Pancreas (tissue), 10 donors: ENCODE results near the gene C6orf132. TPM values are rescaled to one million over a fixed set of nuclear protein-coding genes. Genes with fewer than 3 reads are reported as not detected.

Source experiments
- ATAC-seq, 4 donors: fragments of 200-7000 bp; cut with Tn5 transposase; one replicate each; pipeline versions ENCODE4 v1.8.0 to v1.9.1; 2020; ENCODE audit warnings: mild to moderate bottlenecking in 4 of 4, moderate library complexity in 4 of 4
- DNase-seq, 6 donors: peaks; one replicate each; pipeline ENCODE4 v3.0.0-alpha.2; 2020
- FAIRE-seq: peaks from 2 replicates; lab custom pipeline; 2012; peaks lifted over from hg19 to GRCh38; lab: Jason Lieb, UNC
- H3K27ac ChIP-seq, 4 donors: fragments of 200-600 bp; sonication (generic); 1 replicate in 3 of 4; 2 replicates in 1 of 4; pipeline versions ENCODE4 v1.5.0 to v1.8.0; 2020
- H3K27me3 ChIP-seq, 4 donors: fragments of 200-600 bp; one replicate each; pipeline ENCODE4 v1.8.0; 2021
- H3K36me3 ChIP-seq, 3 donors: fragments of 200-600 bp; sonication (generic) in 1 of 3; one replicate each; pipeline versions ENCODE4 v1.5.0 to v1.8.0; 2020 to 2021
- H3K4me1 ChIP-seq, 3 donors: fragments of 200-600 bp; one replicate each; pipeline ENCODE4 v1.8.0; 2021
- H3K4me3 ChIP-seq, 4 donors: fragments of 200-600 bp; sonication (generic) in 2 of 4; one replicate each; pipeline versions ENCODE4 v1.5.0 to v1.8.0; 2020 to 2021
- H3K9me3 ChIP-seq, 4 donors: fragments of 200-600 bp; one replicate each; pipeline ENCODE4 v1.8.0; 2021
- WGBS, 2 donors: extraction: QIAGEN DNeasy Blood & Tissue Kit; methylation state at CpG; one replicate each; pipeline ENCODE4 v1.1.7; 2013; 5-methylcytosine and 5-hydroxymethylcytosine counted together
- intact Hi-C, 3 donors: fragments of 100-400 bp; cut with DNase I; formaldehyde crosslinking; loops; one replicate each; pipeline versions ENCODE4 v1.11.1 to v1.14.2; 2022
- polyA plus RNA-seq, 2 donors: library from polyadenylated mRNA; stranded (reverse); fragments of 200-250 nt; gene quantifications; one replicate each; pipeline ENCODE4 v1.2.3, GENCODE V29; 2013
- total RNA-seq, 6 donors: library from RNA; stranded (reverse); fragmentation: NEBNext Ultra II Directional in 4 of 6; extraction: Animal tissue kit (Norgen Biotek cat#: 25700) in 4 of 6; gene quantifications; one replicate each; pipeline versions ENCODE4 v1.2.1 to v1.2.4, GENCODE V29; 2021 to 2023
- TF ChIP-seq, protein P1 (sequence below), 4 donors: fragments of 200-600 bp; sonication (generic) in 3 of 4; IDR thresholded peaks; one replicate each; pipeline versions ENCODE4 v1.5.0 to v1.8.0; 2021; ENCODE audit warnings: antibody characterized with exemption in 4 of 4
- donor health status: healthy with polysubstance abuse.
- donor health status: DM: no; HTN: no; CAD: no; lungs with moderate emphysema.
- donor health status: DM: no; HTN: no; CAD: no.
- donor health status: control.
- donor health status: control.
- donor health status: Bipolar disorder and iron deficiency.
- donor health status: DM: yes; HTN: yes; CAD: no.
- donor health status: DM: no; HTN: no; CAD: no.
- donor health status: DM: no; HTN: no; CAD: no.
- donor health status: DM: yes; HTN: yes; CAD: no.

The C6orf132 gene
- total and polyA plus RNA-seq, 8 donors = 6.1 to 21.6 (median 15.5) TPM

GRCh38 chr6:42152024-42152423 lies 9.6 kb upstream of the C6orf132 start:
- DNase-seq (no peak), ATAC-seq (no peak), FAIRE-seq (no peak)
- Histone ChIP-seq H3K36me3 (no peaks in the 10 kb centered on the region), H3K27me3 (no peaks in the 10 kb centered on the region), H3K27ac (no peak overlapping the region), H3K4me3 (no peak overlapping the region), H3K4me1 (no peaks in the 10 kb centered on the region), H3K9me3 (no peaks in the 10 kb centered on the region)
- 84 to 89% methylated on average over 8 of the region's 8 CpGs for WGBS, 2 donors
- intact Hi-C loops = no loop called here
- TF ChIP-seq, protein P1, sequence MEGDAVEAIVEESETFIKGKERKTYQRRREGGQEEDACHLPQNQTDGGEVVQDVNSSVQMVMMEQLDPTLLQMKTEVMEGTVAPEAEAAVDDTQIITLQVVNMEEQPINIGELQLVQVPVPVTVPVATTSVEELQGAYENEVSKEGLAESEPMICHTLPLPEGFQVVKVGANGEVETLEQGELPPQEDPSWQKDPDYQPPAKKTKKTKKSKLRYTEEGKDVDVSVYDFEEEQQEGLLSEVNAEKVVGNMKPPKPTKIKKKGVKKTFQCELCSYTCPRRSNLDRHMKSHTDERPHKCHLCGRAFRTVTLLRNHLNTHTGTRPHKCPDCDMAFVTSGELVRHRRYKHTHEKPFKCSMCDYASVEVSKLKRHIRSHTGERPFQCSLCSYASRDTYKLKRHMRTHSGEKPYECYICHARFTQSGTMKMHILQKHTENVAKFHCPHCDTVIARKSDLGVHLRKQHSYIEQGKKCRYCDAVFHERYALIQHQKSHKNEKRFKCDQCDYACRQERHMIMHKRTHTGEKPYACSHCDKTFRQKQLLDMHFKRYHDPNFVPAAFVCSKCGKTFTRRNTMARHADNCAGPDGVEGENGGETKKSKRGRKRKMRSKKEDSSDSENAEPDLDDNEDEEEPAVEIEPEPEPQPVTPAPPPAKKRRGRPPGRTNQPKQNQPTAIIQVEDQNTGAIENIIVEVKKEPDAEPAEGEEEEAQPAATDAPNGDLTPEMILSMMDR (IDR thresholded peaks at IDR 0.05) = no peak

DNA sequence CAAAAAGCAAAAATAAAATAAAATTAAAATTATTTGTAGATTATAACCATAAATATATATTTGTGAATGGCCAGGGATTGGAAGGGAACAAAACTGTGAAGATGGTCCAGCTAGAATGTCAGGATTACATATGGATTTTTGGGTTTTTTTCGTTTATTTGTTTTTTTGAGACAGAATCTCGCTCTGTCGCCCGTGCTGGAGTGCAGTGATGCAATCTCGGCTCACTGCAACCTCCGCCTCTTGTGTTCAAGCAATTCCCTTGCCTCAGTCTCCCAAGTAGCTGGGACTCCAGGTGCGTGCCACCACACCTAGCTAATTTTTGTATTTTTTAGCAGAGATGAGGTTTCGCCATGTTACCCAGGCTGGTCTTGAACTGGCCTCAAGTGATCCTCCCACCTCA lies 7.8 kb upstream of the C6orf132 start:
- Histone ChIP-seq H3K36me3 (no peaks in the 10 kb centered on the region), H3K27ac (no peak overlapping the region), H3K4me1 (no peaks in the 10 kb centered on the region), H3K27me3 (no peaks in the 10 kb centered on the region), H3K9me3 (no peaks in the 10 kb centered on the region), H3K4me3 (no peak overlapping the region)
- no peak for FAIRE-seq
- no peak for DNase-seq
- TF ChIP-seq, protein P1 (IDR thresholded peaks at IDR 0.05) = no peak
- intact Hi-C loops = no loop called here
- no peak for ATAC-seq
- WGBS, 2 donors = 89 to 90% methylated on average over 8 of the region's 8 CpGs

- no peaks in the 10 kb centered on the region for H3K36me3 ChIP-seq
- intact Hi-C loops = no loop called here
These were observed 5.6 kb upstream of the C6orf132 start for GRCh38 chr6:42148058-42148457.

DNA sequence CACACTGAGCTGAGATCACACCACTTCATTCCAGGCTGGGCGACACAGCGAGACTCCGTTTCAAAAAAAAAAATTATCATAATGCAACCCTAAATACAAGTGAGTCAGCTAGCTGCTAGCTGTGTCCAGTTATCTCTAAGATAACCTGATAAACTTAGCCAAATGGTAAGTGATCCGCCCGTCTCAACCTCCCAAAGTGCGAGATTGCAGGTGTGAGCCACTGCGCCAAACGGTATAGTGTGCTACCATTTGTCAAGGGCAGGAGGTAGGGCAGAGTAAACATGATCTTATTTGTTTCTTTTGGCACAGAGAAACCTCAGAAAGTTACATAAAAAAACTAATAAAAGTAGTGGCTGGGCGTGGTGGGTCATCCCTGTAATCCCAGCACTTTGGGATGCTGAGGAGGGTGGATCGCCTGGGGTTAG lies 4.7 kb upstream of the C6orf132 start:
- intact Hi-C loops = no loop called here
- no peaks in the 10 kb centered on the region for H3K4me1 ChIP-seq
- FAIRE-seq = no peak
- H3K27me3 ChIP-seq = no peaks in the 10 kb centered on the region
- DNase-seq = peak in 4 of 6 donors; percentile 36 to 59 (median 46)
- TF ChIP-seq, protein P1 (IDR thresholded peaks at IDR 0.05) = no peak
- peak; percentile 44 to 75 (median 58) for ATAC-seq
- no peaks in the 10 kb centered on the region for H3K36me3 ChIP-seq
- H3K9me3 ChIP-seq = no peaks in the 10 kb centered on the region
- peak overlapping the region in 1 of 4 donors; percentile 28 for H3K27ac ChIP-seq
- WGBS, 2 donors = 37 to 40% methylated on average over 10 of the region's 10 CpGs
- no peak overlapping the region for H3K4me3 ChIP-seq

More at GRCh38 chr6:42148058-42148457, 5.6 kb upstream of the C6orf132 start:
- 80 to 92% methylated on average over 3 of the region's 3 CpGs for WGBS, 2 donors
- ATAC-seq = peak in 1 of 4 donors; percentile 32
- no peak for DNase-seq
- TF ChIP-seq, protein P1 (IDR thresholded peaks at IDR 0.05) = no peak
- H3K9me3 ChIP-seq = no peaks in the 10 kb centered on the region
- FAIRE-seq = no peak
- no peak overlapping the region for H3K4me3 ChIP-seq
- H3K4me1 ChIP-seq = no peaks in the 10 kb centered on the region
- no peaks in the 10 kb centered on the region for H3K27me3 ChIP-seq
- H3K27ac ChIP-seq = no peak overlapping the region

DNA sequence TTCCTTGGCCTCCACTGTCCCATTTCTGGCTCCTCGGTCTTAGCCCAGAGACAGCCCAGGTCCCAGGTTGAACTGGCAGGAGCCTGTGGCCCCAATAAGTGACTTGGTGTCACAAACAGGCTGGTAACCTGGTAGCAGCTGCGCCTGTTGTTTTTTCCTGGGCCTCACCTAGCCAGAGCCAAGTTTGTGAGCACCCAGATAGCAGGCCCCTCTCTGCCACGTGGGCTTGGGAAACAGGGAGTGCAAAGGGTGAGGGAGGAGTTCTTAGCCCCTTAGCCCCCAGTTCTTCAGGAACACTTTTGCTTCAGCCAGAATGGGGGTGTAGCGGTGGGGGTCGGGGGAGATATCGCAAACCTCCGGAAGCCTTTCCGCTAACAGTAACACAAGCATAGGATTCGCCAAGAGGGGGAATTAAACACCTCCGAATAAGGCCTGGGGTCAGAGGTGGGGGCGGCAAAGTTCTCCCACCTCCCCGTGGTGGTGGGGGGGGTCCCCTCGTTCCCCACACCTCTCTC lies 760 bp downstream of the C6orf132 start:
- WGBS, 2 donors = 7 to 23% methylated on average over 12 to 13 of the region's 13 CpGs
- no peak for FAIRE-seq

More for the DNA sequence above, 760 bp downstream of the C6orf132 start:
- intact Hi-C loops = no loop called here
- DNase-seq (peak in 3 of 6 donors; percentile 50 to 60 (median 52)), ATAC-seq (peak; percentile 53 to 58 (median 57))
- TF ChIP-seq, protein P1 (IDR thresholded peaks at IDR 0.05) = no peak
- peak overlapping the region; percentile 88 to 91 (median 90) for H3K27ac ChIP-seq
- no peaks in the 10 kb centered on the region for H3K36me3 ChIP-seq
- H3K9me3 ChIP-seq = no peaks in the 10 kb centered on the region
- peaks cover 9 to 33% (median 25%) of the 10 kb centered on the region in 3 donors for H3K4me1 ChIP-seq
- no peaks in the 10 kb centered on the region for H3K27me3 ChIP-seq
- H3K4me3 ChIP-seq = peak overlapping the region; percentile 59 to 72 (median 64)
